OCI-M2 (cell line): ENCODE data around the gene STK10.
"Not testable (repeated sequence)": the region's sequence is repeated elsewhere in the genome, so short reads cannot be mapped to it uniquely, and the experiment has no call there.

ENCODE experiments used
- DNase-seq: peaks from one replicate; lab custom pipeline; 2025; ENCODE audit not compliant: unreplicated experiment; lab: John Stamatoyannopoulos, UW

Gene STK10

DNA sequence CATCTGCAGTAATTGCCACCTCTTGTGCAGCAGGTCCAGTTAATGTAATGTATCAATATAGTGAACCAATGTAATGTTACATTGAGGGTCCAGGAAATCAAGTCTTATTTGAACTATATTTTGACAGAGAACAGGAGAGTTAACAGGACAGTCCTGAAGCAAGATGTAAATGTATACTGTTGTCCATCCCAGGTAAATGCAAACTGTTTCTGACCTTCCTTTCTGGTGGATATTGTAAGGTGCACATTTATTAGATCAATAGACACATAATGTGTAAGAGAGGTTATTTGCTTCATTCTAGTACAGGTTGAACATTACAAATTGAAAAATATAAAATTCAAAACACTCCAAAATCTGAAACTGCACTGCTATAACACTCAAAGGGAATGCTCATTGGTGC is 158.1 kb downstream of the STK10 start:
- no peak for DNase-seq

DNA sequence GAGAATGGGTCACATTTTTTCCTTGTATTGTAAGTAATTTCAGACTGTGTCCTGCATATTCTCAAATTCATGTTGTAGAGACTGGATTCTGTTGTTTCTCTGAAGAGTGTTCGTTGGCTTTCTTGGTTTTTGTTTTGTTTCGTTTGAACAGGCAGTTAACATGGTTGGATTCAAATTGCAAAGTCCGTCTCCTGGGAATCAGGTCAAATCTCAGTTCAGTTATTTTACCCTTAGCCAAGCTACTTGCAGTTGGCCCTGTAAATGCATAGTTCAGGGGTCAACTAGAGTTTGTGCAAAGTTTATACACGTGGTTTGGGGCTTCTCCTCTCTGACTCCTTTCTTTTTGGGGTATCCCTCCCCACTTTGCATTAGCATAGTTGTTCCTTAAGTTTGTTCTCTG is 159.9 kb downstream of the STK10 start:
- no peak for DNase-seq

DNA sequence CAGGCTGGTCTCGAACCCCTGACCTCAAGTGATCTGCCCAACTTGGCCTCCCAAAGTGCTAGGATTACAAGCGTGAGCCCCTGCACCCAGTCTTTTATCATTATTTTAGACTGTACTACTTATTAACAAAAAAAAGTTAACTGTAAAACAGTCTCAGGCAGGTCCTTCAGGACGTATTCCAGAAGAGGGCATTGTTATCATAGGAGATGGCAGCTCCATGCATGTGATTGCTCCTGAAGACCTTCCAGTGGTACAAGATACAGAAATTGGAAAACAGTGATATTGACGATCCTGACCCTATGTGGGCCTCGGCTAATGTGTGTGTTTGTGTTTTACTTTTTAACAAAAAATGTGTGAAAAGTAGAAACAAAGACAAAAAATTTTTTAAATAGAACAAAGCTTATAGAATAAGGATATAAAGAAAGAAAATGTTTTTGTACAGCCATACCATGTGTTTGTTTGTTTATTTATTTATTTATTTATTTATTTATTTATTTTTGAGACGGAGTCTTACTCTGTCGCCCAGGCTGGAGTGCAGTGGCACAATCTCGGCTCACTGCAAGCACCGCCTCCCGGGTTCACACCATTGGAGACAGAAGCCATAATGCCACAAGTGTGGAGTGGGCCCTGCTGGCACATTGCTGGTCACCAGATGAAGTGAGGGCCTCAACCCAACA is 167.8 kb downstream of the STK10 start:
- not testable (repeated sequence) for DNase-seq

DNA sequence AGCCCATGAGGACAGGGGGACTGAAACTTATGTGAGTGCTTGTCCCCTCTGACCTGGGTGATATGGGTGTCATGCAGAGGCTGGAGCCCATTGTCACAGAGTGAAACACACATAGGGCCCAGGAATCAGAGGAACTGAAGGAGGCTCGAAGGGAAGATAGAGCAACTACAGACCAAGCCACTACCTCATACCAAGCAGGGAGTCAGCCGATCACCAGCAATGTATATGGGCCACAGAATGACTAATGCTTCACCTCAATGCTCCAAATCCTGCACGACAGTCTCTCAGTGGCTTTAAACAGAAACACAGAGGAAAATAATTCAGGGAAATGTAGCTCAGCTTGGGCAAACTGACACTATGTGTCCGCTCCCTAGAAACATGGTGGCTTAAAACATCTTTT is 172.7 kb downstream of the STK10 start:
- no peak for DNase-seq

DNA sequence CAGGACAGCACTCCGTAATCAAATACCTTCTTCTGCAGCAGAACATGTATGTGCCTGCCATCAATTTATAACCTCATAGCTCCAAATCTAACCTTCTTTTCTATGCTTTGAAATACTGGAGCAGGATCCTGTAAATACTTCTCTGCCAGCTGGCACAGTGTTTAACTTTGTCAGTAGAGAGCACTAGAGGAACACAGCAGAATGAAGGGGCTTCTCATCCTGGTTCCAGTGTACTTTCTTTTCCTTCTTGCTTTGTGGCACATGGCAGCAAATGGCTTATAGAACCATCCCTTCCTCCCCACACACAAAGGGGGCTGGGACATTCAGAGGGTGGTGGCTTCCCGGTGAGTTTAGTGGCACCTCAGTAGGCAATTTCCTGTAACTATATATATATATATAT is 177.7 kb downstream of the STK10 start:
- no peak for DNase-seq

DNA sequence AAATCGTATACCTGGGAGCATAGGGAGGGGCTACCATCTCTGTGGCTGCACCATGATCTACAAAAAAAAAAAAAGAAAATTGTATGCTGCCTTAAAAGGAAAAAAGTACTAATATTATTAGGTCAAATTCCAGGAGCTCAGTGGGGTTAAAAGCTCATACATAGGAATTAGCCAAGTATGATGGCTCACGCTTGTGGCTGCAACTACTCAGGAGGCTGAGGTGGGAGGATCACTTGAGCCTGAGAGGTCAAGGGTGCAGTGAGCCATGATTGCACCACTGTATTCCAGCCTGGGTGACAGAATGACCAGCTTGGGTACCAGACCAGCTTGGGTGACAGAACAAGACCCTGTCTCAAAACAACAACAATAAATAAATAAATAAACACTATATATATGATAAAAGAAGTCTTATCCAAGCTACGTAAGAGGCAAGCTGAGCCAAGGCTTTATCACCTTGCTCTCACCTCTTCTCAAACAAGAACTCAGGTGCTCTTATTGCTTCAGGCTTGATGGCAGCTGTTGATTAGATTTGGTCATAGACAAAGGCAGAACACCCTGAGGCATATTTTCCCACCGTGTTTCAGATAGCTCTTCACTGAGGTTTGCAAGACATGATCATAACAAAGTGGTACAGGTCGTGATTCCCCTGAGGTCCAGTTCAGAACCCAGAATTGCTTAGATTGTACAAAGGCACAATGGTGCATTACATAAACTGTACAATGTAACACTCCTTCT is 178.3 kb downstream of the STK10 start:
- DNase-seq = no peak

DNA sequence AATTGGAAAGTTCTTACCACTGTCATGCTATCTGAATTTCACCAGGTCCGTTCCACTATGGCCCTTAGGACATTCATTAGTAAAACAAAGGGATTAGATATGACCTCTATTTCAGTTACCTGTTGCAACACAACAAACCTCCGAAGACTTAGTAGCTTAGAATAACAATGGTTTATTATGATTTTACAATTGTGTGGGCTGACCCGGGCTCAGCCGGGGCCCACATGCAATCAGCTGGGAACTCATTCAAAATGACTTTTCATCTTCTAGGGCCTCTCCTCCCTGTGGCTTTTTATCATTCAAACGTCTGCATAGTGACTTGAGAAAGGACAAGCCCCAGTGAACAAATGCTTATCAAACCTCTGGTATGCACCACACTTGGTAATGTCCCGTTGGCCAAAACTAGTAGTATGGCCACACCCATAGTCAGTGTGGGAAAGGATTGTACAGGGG is 179.3 kb downstream of the STK10 start:
- peak; percentile 44 for DNase-seq

DNA sequence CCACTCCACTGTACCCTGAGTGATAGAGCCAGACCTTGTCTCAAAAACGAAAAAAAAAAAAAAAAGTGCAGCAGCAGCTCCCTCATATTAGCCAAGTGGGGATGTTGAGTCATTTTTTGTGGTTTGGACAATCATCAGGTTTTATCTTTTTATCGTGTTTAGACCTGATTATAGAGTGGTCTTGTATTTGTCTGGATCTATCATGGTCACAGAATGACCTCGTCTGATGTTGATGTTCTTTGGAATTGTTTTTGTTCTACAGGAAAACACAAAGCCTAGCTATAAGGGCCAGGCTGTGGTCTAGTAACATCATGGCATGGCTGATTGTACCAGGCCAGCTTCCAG is 179.9 kb downstream of the STK10 start:
- no peak for DNase-seq

DNA sequence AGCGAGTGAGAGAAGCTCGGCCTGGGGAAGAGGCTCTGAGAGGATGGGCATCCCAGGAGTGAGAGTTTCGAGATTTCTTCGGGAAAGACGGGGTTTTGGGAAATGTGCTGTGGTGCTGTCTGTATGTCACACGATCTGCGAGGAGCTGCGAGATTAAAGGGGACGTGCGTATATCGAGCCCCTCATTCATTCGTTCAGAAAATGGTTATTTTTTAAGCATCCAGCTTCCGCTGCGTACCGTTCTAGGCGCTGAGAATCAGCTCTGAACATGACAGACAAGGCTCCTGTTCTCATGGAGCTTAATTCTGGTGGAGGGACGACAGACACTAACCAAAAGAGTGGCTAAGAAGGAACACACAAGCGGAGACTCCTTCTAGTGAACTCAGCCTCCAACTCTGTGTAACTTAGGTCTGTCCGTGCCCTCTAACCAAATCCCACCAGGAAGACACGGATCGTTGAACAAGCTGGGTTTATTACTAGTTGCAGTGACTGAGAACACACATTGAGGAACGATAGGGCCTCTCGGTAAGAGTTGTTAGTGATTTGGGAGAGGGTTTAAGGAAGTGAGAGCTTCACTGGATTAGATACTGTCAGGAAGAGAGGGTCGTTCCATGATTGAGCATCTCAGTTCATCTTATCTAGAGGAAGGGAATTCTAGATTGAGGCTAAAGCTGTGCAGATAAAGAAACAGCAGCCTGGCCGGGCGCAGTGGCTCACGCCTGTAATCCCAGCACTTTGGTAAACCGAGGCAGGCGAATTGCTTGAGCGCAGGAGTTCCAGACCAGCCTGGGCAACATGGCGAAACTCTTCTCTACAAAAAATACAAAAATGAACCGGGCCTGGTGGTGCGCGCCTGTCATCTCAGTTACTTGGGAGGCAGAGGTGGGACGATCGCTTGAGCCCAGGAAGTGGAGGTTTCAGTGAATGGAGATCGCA is 180.6 kb downstream of the STK10 start:
- DNase-seq = no peak

DNA sequence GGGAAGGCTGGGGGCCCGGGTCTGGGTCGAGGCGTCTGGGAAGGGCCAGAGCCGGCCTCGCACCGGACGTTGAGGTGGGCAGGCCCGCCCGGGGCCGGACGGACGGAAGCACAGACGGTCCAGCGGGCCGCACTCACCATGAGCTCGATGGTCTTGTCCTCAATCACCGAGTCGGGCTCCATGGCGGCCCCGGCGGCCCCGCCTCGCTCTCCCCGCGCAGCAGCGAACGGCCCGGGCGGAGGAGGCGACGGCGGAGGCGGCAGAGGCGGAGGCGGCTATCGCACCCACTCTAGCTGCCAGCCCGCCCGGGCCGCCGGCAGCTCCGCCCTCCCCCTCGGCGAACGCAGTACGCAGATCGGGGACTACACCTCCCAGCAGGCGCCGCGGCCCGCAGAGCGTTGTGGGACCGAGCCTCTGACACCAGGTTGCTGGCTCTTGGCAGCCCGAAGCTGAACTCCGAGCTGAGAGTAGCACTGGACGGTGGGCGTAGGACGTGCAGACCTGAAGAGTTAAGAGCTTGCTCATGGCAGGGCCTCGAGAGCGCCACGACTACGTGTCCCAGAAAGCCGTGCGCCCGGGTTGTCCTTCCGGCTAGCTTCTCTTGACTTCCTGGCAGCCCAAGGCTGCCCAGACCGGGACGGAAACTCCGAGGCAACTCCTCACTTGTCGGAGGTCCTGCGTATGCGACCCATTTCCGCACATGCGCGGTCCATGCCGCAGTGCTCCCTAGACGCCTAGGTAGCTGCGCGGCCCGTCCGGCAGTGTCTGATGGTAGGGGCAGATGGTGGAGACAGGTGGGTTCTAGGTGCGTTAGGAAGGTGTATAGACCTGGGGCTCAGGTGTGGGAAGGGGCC is 181.5 kb downstream of the STK10 start, which contains the start of gene FBXW11:
Gene FBXW11 (minus strand): TSS at position 318 of the 854 bp plus-strand sequence. CDS start 136 bp downstream, at position 182.
- peak; percentile 79 for DNase-seq

DNA sequence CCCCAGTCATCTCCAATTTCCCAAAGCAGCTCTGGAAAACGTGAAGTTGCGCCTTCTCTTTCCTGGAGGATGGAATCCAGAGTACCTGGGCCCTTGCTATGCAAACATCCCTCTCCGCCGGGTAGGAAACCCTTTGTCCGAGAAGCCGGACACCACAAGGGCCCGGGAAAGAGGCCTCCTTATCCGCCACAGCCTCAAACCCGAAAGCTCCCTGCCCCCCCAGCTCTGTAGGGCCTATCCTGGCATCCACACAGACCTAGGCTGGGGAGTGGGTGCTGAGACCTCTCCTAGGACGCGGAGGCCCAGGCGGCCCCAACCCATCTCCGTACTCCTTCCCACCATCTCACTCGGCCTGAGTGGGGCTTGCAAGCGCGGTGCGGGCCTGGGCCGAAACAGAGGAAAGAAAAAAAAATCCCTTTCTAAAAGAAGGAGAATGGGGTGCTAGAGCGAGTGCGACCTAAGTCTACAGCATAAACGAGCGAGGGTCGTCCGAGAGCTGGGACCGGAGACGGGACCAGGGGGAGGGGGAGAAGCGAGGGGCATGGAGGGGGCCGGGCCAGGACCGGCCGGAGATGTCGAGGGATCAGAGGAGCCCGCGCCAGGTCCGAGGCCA is 182.2 kb downstream of the STK10 start:
- DNase-seq = no peak

DNA sequence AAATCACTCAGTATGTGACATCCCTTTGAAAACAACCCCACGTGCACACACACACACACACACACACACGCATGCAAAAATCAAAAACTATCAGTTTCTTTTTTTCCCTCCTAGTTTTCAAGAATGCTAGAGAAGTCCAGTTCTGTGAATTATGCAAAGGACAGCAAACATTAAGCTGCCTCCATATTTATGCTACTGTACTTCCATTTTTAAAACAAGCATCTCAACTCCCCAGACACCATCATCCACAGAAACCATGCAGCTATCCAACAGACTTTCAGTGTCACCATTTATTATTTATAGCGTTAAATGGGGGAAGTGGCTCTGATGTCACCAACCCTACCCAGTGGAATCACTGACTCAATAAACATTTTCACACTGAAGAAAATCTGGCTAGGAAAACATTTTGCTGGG is 183.2 kb downstream of the STK10 start:
- no peak for DNase-seq

DNA sequence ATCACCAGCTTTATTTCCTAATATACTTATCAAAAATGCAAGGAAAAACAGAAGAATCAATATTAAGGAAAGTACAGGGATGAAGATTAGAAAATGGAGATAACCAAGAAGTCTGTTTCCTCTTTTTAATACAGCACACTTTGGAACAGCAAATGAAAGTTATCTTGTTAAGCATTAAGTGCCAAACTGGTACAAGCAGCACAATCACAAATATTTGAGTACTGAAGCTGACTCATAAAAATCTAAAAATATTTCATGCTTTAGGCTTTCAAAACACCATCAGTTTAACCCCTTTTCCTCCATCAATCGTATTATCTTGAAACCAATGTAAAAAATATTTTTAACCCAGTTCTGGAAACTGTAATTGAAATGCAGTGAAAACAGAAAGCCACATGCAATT is 184.3 kb downstream of the STK10 start:
- no peak for DNase-seq

DNA sequence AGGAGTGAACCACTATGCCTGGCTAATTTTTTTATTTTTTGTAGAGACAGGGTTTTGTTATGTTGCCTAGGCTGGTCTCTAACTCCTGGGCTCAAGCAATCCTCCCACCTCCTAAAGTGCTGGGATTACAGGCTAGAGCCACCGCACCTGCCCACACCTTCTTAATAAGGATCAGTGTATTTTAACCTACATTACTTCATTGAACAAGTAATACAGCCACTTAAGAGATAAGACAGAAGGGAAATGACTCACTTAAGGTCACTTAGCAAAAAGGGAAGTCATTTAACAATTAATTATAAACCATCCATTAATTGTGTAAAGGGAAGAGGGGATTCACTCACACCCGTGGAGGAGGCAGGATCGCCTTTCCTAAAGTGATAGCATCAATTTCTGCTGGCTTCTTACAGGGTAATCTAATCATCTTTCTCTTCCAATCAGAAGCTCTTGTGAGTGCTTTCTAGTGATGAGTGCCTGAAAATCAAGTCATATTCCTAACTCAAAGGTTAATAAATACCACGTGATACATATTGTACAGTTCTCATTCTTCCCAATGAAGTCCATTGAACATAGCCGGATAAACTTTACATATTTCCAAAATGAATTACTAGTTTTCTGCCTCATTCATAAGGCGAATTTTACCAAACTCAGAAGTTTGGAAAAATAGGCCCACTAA is 185.0 kb downstream of the STK10 start:
- DNase-seq = peak; percentile 1

DNA sequence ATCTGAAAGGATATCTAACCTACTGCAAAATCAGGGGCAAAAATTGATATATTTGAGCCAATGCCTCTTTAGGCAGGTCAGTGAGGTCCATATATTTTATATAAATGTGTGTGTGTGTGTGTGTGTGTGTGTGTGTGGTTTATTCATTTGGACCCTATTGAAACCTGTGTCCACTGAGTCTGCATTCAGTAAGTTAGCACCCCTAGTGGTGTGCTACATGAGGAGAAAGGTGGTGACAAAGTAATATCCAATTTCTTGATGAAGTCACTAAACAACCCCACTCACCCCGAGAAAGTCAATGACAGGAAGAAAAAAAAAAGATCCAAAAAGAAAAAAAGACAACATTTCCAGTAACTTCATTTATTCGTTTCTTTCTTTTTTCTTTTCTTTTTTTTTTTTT is 185.7 kb downstream of the STK10 start:
- no peak for DNase-seq

DNA sequence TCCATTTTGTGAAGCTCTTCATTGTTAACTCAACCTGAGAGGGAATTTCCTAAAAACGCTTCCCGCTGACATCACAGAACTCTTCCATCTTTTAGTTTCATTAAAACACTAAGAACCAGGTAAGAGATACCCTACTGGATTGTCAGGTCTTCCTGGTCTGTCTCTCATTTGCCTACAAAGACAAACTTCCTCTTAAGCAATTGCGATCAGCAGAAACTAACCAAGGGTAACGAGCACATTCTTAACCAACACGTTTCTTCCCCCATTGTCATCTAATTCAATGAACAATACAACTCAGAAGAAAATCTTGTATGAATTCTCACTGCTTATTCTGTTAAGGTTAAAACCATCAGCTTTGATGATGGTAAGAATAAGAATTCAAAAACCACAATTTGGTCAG is 188.1 kb downstream of the STK10 start:
- DNase-seq = no peak

DNA sequence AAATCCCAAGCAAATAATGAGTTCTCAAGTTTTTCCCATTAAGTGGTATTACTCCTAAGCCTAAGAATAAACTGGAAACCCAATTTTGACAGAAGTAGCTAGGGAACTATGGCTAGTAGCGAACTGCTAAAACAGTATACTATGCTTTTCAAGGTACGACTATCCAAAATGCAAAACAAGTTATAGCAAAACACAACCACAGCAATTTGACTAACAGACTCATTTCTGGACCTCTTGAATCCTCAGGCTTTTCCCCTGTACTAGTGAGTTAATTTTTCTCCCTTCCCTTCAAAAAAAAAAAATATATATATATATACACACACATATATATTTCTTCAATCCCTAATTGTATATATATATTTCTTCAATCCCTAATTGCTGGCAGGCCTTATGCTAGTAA is 188.9 kb downstream of the STK10 start:
- no peak for DNase-seq

DNA sequence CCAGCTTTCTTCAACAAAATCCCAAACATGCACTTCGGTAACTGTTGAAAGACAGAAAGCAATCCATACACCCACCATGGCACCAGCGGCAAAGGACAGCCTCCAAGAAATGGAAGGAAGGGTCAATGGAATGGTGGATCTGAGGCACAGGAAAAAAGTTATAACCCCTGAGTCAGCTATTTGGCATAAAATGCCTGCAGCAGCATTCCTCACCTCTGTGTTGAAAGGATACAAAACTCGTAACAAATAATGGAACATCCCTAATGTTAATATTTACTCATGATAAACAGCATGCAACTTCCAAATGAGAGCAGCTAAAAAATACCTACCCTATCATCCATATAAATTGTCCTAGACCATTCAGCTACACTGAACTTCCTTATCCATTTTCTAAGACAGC is 191.0 kb downstream of the STK10 start:
- DNase-seq = no peak

DNA sequence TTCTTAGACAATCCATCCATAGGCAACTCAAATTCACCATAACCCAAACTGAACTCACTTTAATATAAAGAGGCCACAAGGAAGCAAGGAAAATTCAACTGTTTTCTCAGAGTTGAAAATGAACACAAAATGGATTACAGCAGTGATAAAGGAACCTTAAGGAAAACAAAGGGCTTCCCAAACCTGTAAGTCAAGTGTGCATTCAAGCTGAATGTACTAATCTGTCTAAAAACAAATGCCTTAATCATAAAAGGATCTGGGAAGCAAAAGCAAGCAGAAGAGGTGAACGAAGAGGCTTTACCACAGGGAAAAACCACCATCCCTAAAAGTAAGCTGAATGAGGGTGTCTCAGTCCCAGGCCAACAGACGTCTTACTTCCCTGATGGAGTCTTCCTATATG is 195.2 kb downstream of the STK10 start:
- no peak for DNase-seq

DNA sequence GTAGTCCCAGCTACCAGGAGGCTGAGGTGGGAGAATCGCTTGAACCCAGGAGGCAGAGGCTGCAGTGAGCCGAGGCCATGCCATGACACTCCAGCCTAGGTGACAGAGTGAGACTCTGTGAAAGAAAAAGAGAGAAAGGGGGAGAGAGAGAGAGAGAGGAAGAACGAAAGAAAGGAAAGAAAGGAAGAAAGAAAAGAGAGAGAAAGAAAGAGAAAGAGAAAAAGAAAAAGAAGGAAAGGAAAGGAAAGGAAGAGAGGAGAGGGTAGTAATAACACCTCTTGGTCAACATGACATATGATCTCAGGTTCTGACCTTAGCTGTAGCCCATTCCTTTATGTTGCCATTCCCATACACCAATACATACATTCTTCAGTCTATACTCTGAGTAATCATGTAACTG is 195.7 kb downstream of the STK10 start:
- no peak for DNase-seq
